Prostate gland (tissue), 2 donors: ENCODE measurements around the gene SNAI3. TPM values are rescaled to one million over a fixed set of nuclear protein-coding genes. Genes with fewer than 3 reads are reported as not detected.

ENCODE experiments used
- DNase-seq: peaks from one replicate; pipeline ENCODE4 v3.0.0-alpha.2; 2019; ENCODE audit warnings: low spot score
- H3K27ac ChIP-seq, 2 donors: fragments of 200-600 bp; sonication (generic); 2 replicates each; pipeline ENCODE4 v1.5.1; 2017 to 2019
- H3K27me3 ChIP-seq: fragments of 200-600 bp; sonication (generic); replicated peaks from 2 replicates; pipeline ENCODE4 v1.5.1; 2019; ENCODE audit not compliant: insufficient read depth
- H3K36me3 ChIP-seq, 2 donors: fragments of 200-600 bp; sonication (generic); 1 replicate in 1 of 2; 2 replicates in 1 of 2; pipeline versions ENCODE4 v1.5.1 to v1.8.1; 2017 to 2019
- H3K4me1 ChIP-seq: fragments of 200-600 bp; sonication (generic); replicated peaks from 2 replicates; pipeline ENCODE4 v1.5.1; 2019
- H3K4me3 ChIP-seq, 2 donors: fragments of 200-600 bp; sonication (generic); 2 replicates each; pipeline ENCODE4 v1.5.1; 2017 to 2019
- H3K9me3 ChIP-seq: fragments of 200-600 bp; sonication (generic); 2 replicates; pipeline ENCODE4 v1.5.1; 2017
- POLR2A ChIP-seq: fragments of 450-650 bp; IDR thresholded peaks from one replicate; pipeline ENCODE4 v1.6.1; 2016; ENCODE audit warnings: antibody characterized with exemption, mild to moderate bottlenecking
- POLR2AphosphoS5 ChIP-seq: sonication (generic); formaldehyde crosslinking; IDR thresholded peaks from one replicate; pipeline ENCODE4 v1.6.1; 2017; ENCODE audit warnings: antibody characterized with exemption
- WGBS: methylation state at CpG from one replicate; pipeline ENCODE4 v1.1.5; 2018; 5-methylcytosine and 5-hydroxymethylcytosine counted together
- intact Hi-C: fragments of 100-400 bp; cut with DNase I; formaldehyde crosslinking; loops from one replicate; pipeline ENCODE4 v1.14.2; 2022
- total RNA-seq, 2 donors: library from RNA; depleted of rRNA; stranded (reverse); fragments of >200 nt; gene quantifications; one replicate each; pipeline ENCODE4 v1.1.0, GENCODE V29; 2016
- TF ChIP-seq, protein P1 (sequence below), 4 experiments: fragments of 200-600 bp in 2 of 4; fragments of 450-650 bp in 2 of 4; sonication (generic) in 2 of 4; IDR thresholded peaks; 1 replicate in 3 of 4; 2 replicates in 1 of 4; pipeline ENCODE4 v1.5.1; 2016 to 2019; ENCODE audit warnings: antibody characterized with exemption in 4 of 4, mild to moderate bottlenecking in 2 of 4, moderate library complexity in 2 of 4

SNAI3 gene
- total RNA-seq, 2 donors from 2014 or later = 0.46 to 2.8 TPM

DNA sequence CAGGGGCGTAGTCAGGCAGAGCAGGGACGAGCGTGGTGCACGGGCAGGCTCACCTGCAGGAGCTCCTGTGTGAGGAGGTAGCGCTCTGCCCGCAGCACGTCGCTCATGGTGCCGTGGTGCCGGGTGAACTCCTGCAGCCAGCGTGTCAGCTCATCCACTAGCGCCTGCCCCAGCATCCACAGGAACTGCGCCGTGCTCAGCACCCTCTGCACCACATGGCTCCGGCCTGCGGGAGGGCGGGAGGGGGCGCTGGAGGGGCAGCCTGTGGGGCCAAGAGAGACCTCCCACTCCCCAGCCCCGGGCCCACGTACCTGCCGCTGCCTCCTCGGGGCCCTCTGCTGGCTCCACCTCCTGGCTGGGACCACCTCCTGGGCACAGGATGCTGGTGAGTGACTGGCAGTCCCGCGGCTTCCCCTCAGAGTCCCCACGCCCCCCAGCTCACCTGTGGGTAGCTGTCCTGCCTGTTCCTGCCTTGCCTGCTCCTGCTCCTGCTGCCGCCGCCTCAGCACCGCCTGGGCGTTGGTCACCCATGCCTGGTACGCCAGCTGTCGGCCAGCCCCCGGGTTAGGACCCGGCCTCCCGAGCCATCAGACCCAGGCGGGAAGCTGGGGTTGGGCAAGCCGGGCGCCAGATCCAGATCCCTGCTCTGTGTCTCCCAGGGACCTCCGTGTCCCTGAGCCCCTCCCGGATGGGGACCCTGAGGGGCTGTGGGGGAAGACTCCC lies 36.6 kb upstream of the SNAI3 start:
- 93% methylated on average over 33 of the region's 39 CpGs for WGBS
- no peak for DNase-seq
- Histone ChIP-seq H3K9me3 (no peaks in the 10 kb centered on the region), H3K27me3 (no peaks in the 10 kb centered on the region), H3K27ac (no peak overlapping the region), H3K36me3 (peaks cover 32 to 51% of the 10 kb centered on the region in 2 donors), H3K4me1 (no peaks in the 10 kb centered on the region), H3K4me3 (no peak overlapping the region)
- intact Hi-C loops = no loop called here
- no peak for TF ChIP-seq POLR2AphosphoS5
- TF ChIP-seq, protein P1, sequence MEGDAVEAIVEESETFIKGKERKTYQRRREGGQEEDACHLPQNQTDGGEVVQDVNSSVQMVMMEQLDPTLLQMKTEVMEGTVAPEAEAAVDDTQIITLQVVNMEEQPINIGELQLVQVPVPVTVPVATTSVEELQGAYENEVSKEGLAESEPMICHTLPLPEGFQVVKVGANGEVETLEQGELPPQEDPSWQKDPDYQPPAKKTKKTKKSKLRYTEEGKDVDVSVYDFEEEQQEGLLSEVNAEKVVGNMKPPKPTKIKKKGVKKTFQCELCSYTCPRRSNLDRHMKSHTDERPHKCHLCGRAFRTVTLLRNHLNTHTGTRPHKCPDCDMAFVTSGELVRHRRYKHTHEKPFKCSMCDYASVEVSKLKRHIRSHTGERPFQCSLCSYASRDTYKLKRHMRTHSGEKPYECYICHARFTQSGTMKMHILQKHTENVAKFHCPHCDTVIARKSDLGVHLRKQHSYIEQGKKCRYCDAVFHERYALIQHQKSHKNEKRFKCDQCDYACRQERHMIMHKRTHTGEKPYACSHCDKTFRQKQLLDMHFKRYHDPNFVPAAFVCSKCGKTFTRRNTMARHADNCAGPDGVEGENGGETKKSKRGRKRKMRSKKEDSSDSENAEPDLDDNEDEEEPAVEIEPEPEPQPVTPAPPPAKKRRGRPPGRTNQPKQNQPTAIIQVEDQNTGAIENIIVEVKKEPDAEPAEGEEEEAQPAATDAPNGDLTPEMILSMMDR (IDR thresholded peaks at IDR 0.05) = no peak
- no peak for TF ChIP-seq POLR2A

DNA sequence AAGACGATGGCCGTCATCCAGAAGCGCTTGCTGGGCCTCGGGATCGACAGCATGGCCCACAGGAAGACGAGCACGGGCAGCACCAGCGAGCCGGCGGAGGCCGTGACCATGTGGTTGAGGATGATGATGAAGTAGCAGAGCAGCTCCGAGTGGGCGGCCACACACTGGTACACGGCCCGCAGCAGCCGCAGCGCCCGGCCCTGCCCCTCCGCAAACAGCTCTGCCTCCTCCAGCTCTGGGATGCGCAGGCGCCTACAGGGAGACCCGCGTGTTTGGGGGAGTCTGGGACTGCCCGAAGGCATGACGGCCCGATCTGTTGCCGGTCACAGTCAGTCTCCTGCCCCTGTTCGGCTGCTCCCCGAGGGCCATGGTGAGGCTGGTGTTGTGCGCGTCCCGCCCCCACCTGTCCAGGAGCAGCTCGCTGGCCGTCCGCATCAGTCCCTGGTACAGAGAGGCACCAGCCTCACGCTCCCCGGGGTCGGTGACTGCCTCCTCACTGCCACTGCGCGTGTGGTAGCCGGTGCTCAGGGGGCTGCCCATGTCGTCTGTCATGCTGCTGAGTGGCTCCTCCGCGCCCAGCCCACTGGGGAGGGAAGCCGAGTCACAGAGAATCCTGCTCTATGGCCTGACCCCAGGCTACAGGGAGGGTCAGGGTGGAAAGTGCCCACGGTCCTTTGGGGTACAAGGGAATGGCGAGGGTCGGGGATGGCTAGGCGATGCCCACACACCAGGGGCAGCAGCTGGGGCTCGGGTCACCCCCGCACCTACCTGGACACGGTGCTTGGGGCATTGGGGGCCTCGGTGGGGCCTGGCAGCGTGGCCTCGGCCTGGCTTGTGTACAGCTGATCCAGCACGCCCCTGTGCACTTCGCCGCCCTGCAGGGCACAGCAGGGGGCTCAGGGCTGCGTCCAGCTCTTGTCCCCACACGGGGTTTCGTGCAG lies 35.8 kb upstream of the SNAI3 start:
- Histone ChIP-seq H3K4me3 (no peak overlapping the region), H3K4me1 (no peaks in the 10 kb centered on the region), H3K27ac (no peak overlapping the region), H3K27me3 (no peaks in the 10 kb centered on the region), H3K36me3 (peaks cover 34 to 49% of the 10 kb centered on the region in 2 donors), H3K9me3 (no peaks in the 10 kb centered on the region)
- WGBS = 92% methylated on average over 60 of the region's 61 CpGs
- intact Hi-C loops = no loop called here
- TF ChIP-seq POLR2A = no peak
- no peak for TF ChIP-seq POLR2AphosphoS5
- TF ChIP-seq, protein P1 (IDR thresholded peaks at IDR 0.05) = no peak
- no peak for DNase-seq

DNA sequence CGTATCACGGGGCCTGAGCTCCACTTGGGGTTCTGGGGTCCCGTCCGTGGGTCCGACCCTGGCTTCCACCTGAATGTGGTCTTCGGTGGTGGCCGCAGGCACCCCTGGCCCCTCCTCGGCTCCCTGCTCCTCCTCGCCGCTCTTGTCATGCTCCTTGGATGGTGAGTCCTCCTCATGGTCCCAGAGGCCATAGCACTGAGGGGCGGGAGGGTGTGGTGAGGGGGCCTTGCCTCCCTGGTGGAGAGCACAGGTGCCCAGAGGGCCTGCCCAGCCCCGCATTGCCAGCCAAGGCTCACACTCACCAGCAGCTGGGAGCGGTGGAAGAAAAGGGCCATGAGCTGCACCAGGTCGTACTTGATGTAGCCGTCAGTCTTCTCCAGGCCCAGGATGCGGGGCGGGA lies 34.9 kb upstream of the SNAI3 start:
- no peak for DNase-seq
- H3K36me3 ChIP-seq = peaks cover 35 to 49% of the 10 kb centered on the region in 2 donors
- no peaks in the 10 kb centered on the region for H3K9me3 ChIP-seq
- intact Hi-C loops = no loop called here
- WGBS = 94% methylated on average over 17 of the region's 17 CpGs
- no peak overlapping the region for H3K27ac ChIP-seq
- H3K4me1 ChIP-seq = no peaks in the 10 kb centered on the region
- TF ChIP-seq, protein P1 (IDR thresholded peaks at IDR 0.05) = no peak
- TF ChIP-seq POLR2AphosphoS5 (no peak), POLR2A (no peak)
- no peaks in the 10 kb centered on the region for H3K27me3 ChIP-seq
- H3K4me3 ChIP-seq = no peak overlapping the region

DNA sequence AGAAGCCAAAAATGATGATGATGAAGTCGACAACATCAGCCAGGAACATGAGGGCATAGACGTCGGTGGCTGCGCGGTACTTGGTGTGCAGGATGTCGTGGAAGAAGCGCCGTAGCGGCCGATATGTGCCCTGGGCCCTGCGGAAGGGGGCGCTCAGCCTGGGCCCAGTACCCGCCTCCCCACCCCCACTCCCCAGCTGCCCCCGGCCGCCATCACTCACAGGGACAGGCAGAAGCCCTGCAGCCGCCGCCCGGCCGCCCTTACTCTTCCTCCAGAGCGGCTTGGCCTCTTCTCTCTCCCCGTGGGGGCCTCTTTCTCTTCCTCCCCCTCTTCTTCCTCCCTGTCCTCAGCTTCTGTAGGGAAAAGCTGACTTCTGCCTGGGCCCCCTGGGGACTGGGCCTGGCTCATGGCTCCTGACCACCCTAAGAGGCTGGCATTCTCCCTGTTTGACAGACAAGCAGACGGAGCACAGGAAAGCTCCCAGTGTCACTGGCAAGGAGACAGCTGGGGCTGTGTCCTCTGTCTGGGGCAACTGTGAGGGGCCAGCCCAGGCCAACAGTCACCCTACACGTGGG lies 34.2 kb upstream of the SNAI3 start:
- WGBS = 92% methylated on average over 23 of the region's 23 CpGs
- DNase-seq = no peak
- TF ChIP-seq, protein P1 (IDR thresholded peaks at IDR 0.05) = no peak
- TF ChIP-seq POLR2AphosphoS5 (no peak), POLR2A (no peak)
- intact Hi-C loops = no loop called here
- H3K27me3 ChIP-seq = no peaks in the 10 kb centered on the region
- H3K27ac ChIP-seq = no peak overlapping the region
- peaks cover 29 to 49% of the 10 kb centered on the region in 2 donors for H3K36me3 ChIP-seq
- H3K4me1 ChIP-seq = no peaks in the 10 kb centered on the region
- no peak overlapping the region for H3K4me3 ChIP-seq
- no peaks in the 10 kb centered on the region for H3K9me3 ChIP-seq
